Ishikawa (cell line): Measurements from ENCODE around the gene TFG.

Experiments
- CEBPB ChIP-seq: IDR thresholded peaks from 2 replicates; pipeline ENCODE4 v1.6.1; 2012
- CREB1 ChIP-seq: IDR thresholded peaks from 2 replicates; pipeline ENCODE4 v1.6.1; 2012; ENCODE audit warnings: low read depth
- EGR1 ChIP-seq: IDR thresholded peaks from 2 replicates; pipeline ENCODE4 v1.6.1; 2012
- EP300 ChIP-seq: IDR thresholded peaks from 2 replicates; pipeline ENCODE4 v1.6.1; 2012; ENCODE audit warnings: borderline replicate concordance
- FOXM1 ChIP-seq: IDR thresholded peaks from 2 replicates; pipeline ENCODE4 v1.6.1; 2012; ENCODE audit warnings: low read depth, borderline replicate concordance
- NFIC ChIP-seq: IDR thresholded peaks from 2 replicates; pipeline ENCODE4 v1.6.1; 2012
- RAD21 ChIP-seq: IDR thresholded peaks from 2 replicates; pipeline ENCODE4 v1.6.1; 2012; ENCODE audit warnings: low read depth
- REST ChIP-seq: IDR thresholded peaks from 2 replicates; pipeline ENCODE4 v1.6.1; 2012; ENCODE audit warnings: low read depth, mild to moderate bottlenecking
- TAF1 ChIP-seq: IDR thresholded peaks from 2 replicates; pipeline ENCODE4 v1.6.1; 2012; ENCODE audit warnings: low read depth, mild to moderate bottlenecking
- TCF12 ChIP-seq: IDR thresholded peaks from 2 replicates; pipeline ENCODE4 v1.6.1; 2012; ENCODE audit warnings: low read depth
- YY1 ChIP-seq: IDR thresholded peaks from 2 replicates; pipeline ENCODE4 v1.6.1; 2012; ENCODE audit warnings: low read depth
- ZBTB7A ChIP-seq: IDR thresholded peaks from 2 replicates; pipeline ENCODE4 v1.6.1; 2012; ENCODE audit warnings: low read depth
- TF ChIP-seq, protein P1 (sequence below): IDR thresholded peaks from 2 replicates; pipeline ENCODE4 v1.6.1; 2012
- TF ChIP-seq, protein P2 (sequence below): IDR thresholded peaks from 2 replicates; pipeline ENCODE4 v1.6.1; 2012

- TF ChIP-seq, protein P1, sequence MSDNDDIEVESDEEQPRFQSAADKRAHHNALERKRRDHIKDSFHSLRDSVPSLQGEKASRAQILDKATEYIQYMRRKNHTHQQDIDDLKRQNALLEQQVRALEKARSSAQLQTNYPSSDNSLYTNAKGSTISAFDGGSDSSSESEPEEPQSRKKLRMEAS: no peak
- TF ChIP-seq EGR1: no peak
- TF ChIP-seq FOXM1: no peak
- TF ChIP-seq EP300: no peak
- no peak for TF ChIP-seq CEBPB
- TF ChIP-seq ZBTB7A: no peak
- TF ChIP-seq RAD21: no peak
- TF ChIP-seq YY1: no peak
- no peak for TF ChIP-seq REST
- no peak for TF ChIP-seq NFIC
- TF ChIP-seq TAF1: no peak
- TF ChIP-seq, protein P2, sequence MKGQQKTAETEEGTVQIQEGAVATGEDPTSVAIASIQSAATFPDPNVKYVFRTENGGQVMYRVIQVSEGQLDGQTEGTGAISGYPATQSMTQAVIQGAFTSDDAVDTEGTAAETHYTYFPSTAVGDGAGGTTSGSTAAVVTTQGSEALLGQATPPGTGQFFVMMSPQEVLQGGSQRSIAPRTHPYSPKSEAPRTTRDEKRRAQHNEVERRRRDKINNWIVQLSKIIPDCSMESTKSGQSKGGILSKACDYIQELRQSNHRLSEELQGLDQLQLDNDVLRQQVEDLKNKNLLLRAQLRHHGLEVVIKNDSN: no peak
- no peak for TF ChIP-seq TCF12
- no peak for TF ChIP-seq CREB1
Observed at GRCh38 chr3:100775669-100776068, 66.4 kb downstream of the TFG start.
